ENCODE measurements around the gene FAM78B. TPM values are rescaled to one million over a fixed set of nuclear protein-coding genes. Genes with fewer than 3 reads are reported as not detected.

Gene FAM78B, protein sequence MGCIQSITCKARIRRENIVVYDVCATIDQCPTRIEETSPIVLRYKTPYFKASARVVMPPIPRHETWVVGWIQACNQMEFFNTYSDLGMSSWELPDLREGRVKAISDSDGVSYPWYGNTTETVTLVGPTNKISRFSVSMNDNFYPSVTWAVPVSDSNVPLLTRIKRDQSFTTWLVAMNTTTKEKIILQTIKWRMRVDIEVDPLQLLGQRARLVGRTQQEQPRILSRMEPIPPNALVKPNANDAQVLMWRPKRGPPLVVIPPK
- 0.13 and 0.23 TPM in 2 replicates for total RNA-seq (2014; rRNA removed)
- 0.16 TPM for polyA plus RNA-seq (2012)

DNA sequence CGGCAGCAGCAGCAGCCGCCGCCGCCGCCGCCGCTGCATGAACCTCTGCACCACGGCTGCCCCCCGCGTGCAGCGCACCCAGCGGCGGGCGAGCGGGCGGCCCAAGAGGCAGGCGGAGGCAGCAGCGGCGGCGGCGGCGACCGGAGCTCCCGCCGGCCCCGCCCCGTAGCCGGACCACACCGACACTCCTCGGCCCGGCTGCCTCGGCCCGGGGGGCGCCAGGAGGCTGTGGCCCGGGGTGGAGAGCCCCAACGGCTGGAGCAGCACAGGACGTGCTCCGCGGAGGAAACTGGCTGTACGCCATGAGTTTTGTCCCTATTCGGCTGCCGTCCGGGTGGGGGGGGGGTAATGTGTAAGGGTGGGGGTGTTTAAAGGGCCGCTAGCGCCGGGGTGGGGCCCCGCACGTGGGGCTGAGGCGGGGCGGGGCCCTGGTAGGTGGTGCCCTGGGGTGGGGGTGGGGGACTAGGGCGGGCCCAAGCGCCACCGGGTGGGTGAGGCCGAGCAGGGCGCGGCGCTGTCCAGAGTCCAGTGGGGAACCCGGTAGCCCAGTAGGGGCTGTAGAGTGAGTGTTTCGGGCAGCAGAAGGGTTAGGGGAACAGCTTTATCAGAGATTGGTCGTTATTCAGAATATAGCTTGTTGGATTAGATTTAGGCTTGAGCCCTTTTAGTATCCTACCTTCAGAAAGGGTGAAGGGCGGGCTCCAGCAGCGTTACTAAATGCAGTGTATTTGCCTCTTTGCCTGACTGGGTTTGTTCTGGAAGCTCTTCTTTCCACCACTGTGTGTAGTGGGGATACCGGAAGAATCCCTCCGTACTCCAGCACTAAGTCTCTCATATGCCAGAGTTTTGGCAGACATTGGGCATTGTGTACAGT, at the start of gene FAM78B:
TSS of gene FAM78B (minus strand) at position 304 of the 874 bp plus-strand sequence. CDS start 753 bp downstream, outside the sequence.
- DNase-seq (ENCODE audit: low read depth): peak; percentile 33

DNA sequence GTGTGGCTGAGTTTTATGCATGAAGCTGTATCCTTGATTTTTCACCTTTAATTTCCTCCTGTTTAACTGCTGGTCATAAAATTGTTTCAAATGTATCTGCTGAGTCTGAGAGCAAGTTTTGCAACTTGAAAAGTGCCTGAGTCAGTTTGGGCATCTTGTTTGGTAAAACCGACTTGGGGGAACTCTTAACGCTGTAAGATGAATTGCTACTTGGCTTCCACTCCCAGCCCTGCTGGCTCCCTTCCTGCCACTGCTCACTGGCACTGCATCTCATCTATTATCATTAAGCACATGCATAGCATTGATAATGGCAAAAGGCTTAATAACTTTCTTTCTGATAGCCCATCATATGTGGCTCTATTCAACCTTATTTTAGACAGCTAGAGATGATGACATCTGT, 35.7 kb upstream of the FAM78B start:
- DNase-seq (ENCODE audit: low read depth): no peak

DNA sequence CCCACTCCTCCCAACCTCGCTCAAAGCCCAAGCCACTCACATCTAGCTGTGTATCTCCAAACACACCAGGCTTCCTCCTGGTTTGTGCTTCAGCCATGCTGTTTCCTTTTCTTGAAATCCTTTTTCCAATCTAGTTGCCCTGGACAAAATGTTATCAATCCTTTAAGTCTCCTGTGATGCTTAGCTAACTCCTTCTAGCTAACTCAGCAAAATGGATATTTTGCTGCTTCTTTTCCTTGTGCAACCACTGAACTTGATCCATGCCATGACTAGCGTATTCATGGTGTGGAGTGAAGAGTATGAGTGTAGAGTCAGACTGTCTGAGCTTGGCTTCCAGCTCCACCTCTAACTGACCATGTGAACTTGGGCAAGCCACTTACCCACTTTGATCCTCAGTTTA, 33.9 kb upstream of the FAM78B start:
- DNase-seq (ENCODE audit: low read depth): no peak

DNA sequence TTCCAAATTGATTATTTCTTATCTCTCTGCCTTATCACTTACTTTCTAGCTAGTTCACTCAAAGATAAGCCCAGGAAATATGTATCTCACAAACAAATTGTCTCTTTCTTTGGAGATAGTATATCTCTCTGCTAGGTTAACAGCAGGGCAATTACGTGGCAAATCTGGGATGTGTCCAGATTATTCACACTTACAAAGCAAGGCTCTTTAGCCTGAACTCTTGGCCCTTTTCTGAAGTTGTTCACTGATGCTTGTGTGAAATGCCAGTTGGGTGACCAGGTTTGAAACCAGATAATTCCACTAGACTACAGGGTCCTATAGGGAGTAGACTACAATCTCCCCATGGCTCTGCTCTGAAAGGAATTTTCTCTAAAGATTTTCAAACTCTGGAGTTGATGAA, 30.8 kb upstream of the FAM78B start:
- DNase-seq (ENCODE audit: low read depth): no peak

DNA sequence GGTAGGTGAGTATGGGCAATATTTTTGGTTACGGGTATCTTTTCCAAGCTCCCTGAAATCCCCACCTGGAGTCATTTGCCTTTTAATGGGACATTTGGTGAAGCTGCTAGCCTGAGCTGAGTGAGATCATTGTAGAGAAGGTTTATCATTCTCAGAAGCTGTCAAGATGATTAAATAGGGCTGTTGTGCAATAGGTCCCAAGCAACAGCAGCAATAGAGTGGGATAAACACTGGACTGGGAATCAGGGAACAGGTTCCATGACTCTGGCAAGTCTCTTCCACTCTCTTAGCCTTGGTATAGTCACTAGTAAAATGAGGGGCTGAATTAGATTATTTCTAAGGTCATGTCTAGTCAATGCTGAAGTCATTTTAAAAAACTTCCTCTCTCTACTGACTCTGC, 30.3 kb upstream of the FAM78B start:
- DNase-seq (ENCODE audit: low read depth): no peak

DNA sequence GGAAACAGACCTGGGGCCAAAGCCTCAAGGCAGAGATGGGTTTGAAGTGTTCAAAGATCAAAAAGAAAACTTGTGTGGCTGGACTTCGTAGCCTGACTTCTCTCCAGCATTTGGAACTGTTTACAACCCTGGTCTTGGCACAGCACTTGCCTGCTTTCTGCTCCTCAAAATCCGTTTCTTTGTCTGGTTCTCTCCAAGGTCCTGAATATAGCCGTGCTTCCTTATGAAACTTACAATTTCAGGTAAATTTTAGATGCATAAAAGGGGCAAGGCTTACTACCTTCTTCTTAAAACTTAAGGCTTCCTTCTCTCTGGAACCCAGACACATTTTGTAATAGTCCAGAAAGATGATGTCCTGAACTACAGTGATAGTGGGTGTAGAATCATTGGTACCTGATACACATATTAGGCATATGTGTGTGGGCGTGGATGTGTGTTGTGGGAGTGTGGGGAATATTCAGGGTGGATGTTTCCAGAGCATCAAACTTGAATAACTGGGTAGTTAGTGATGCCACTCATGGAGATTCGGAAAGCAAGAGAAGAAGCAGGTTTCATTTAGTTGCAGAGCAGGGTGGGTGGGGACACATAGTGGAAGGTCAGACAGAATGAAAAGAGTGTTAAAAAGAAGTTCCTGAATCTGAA, 26.4 kb upstream of the FAM78B start:
- no peak for DNase-seq (ENCODE audit: low read depth)

DNA sequence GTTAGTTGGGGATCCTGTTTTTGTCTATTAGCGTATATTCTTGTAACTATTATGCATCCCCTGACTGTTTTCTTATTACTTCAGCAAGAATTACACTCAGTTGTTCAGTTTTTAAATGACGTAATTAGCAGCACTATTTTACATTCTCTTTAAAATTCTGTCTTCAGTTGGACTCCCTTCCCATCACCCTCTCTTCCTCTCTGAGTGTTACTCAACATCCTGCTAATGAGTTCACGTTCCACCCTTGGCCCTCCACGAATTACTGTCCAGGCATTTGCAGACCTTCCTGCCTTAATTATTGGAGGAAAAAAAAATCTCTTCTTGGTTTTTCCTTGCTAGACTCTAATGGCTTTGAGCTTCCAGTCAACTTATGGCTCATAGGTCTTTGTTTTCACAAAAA, 23.6 kb upstream of the FAM78B start:
- no peak for DNase-seq (ENCODE audit: low read depth)

DNA sequence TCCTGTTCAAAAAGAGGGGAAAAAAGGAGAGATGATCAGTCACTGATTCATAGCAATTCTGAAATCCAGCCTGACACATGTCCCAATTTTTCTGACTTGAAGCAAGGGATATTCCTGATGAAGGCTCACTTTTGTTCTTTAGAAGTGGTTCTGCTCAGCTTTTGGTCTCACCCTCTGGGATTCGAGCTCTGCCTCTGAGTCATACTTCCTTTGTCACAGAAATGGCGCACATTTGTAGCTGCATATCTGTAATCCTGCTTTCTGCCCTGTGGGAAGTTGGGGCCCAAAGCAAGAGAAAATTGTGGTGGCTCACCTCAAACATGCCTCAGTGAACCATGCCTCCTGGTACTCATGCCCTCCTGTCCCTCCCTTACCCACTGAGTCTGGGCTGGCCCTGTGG, 22.3 kb upstream of the FAM78B start:
- DNase-seq (ENCODE audit: low read depth): no peak

DNA sequence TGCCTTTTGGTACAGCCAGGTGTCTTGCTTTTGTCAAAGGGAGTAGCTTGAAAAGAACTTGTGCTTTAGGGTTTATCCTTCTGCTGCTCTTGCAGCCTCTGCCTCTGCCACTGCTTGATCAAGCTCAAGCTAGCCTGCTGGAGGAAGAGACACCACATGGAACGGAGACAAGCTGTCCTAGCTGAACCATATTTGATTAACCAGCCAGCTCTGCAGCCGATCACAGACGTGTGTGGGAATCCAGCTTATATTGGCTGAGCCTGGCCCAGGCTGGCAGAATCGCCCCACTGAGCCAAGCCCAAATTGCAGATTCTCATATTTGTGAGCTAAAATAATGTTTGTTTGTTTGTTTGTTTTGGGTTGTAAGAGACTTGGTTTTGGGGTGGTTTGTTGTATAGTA, 18.7 kb upstream of the FAM78B start:
- DNase-seq (ENCODE audit: low read depth): no peak

DNA sequence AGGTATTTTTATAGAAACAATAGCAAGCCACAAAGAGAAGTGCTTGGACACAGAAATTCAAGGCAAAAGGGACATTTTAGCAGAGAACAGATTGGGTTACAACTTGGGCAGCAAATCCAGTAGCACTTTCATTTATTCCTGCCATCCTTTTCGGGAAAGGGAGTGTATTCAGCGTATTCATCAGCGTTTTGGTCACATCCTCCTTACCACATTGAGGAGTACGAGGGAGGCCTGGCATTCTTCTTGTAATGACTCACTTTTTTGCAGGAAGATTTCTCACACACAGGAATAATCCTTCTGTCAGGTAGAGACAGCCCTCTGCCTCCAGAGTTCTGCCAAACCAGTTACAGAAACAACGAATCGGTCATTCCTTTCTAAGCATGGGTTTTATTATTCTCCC, 18.1 kb upstream of the FAM78B start:
- no peak for DNase-seq (ENCODE audit: low read depth)

DNA sequence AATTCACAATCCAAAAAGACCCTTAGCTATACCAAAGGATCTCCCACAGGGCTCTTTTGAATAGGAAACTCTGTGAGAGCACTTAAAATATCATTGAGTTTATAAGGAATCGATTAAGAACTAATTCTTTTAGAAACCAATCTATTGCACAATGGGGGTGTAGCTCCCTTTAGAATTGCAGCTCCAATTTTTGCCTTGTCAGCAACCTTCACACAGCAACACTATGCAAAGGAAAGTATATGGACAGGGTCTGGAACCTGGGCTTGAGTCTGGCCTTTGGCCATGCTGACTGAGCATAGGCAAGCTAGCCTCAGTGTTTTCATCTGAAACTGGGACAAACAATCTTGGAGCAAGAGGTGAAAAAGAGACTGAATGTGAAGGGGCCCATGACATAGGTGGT, 17.2 kb upstream of the FAM78B start:
- DNase-seq (ENCODE audit: low read depth): no peak

DNA sequence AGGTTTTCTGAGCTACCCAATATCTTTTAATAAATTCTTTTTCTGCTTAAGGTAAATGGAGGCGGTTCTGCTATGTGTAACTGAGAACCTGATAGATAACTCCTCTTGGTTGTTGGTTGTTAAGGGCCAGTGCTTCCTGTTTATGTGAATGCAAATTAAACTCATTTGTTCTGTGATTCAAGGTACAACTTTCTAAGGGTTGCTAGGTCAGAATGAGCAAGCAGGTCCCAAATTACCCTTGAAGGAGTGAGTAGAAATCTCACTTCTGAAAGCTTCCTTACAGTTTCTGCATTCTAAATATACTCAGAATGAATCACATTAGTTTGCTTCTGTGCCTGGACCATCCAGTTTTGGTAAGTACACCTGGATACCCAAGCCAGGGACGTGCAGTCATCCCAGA, 15.5 kb upstream of the FAM78B start:
- no peak for DNase-seq (ENCODE audit: low read depth)

DNA sequence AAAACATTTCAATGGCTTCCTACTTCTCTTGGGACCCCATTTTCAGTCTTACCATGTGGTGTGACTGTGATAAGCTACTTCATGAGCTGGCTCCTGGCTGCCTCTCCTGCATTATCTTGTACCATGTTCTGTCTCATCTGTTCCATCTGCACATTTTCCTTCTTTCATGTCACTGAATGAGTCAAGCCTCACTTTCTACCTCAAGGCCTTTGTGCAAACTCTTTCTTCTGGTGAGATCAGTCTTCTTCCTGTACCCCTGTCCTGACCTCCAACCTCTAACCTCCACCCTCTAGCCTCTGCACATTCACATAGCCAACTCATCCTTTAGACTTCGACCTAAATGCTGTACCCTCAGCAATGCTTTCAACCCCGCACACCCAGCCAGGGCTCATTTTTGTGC, 9.6 kb upstream of the FAM78B start:
- DNase-seq (ENCODE audit: low read depth): no peak

DNA sequence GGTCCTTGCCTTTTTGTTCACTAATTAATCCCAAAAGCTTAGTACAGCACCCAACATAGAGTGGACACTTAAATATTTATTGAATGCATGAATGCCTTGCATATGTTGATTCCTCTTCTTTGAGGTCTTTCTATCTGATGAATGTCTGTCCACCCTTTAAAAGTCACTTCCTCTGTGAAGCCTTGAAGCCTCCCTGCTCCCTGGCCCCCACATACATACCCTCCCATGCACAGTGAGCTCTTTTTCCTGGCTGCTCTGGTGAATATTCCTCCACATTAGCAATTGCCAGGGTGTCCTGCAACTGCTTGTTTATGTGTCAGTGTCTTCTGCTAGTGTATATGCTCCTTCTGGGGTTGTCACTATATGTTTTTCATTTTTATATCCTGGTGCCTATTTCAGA, 8.2 kb upstream of the FAM78B start:
- no peak for DNase-seq (ENCODE audit: low read depth)

DNA sequence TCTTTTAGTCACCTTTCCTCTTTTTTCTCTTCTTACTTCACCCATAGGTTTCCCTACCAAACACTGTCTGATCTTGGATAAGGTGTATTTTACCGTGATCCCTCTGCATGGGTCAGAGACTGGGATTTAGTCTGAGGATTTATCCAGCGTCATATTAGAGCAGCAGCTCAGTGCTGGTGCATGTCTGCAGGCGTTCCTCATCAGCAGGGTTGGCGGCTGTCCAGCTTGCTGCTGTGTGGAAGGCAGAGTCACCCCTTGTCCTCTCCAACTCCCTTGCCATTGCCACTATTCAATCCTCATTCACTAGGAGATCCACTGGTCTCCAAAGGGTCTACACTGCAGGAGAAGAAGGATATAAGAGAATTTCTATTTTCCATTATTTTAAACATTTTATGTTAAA, 7.3 kb upstream of the FAM78B start:
- DNase-seq (ENCODE audit: low read depth): no peak

DNA sequence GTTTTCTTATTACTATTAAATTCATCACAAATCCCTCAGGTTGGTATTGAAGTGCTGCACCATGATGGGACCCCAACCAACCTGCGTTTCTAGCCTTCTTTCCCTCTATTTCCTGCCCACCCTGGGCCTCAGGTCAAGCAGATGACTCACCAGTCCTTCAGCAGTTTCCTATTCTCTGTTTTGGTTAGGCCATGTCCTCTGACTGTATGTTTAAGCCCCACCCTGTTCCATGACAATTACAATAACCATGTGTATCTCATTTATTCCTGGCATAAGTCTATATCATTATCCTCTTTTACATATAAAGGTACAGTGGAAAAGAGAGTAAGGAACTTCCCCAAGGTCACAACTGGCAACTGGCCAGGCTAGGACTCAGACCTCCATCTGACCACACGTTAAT, 5.3 kb upstream of the FAM78B start:
- no peak for DNase-seq (ENCODE audit: low read depth)

DNA sequence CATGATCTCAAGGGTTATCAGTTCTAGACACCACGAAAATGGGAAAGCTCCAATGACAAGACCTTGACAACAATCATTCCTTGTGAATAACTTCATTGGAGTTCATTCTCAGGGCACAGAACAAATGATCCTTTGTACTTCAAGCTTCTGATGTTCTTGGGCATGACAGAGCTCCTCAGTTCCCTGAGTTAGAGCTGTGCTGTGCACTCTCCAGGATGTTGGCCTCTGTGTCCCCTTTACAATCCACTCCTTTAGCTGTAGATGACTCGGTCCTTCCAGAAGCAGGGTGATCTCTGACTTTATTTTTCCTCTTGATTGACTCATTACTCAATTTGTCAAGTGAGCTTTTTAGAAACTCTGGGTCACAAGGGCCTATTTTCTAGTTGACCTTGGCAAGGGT, 3.9 kb upstream of the FAM78B start:
- DNase-seq (ENCODE audit: low read depth): no peak

DNA sequence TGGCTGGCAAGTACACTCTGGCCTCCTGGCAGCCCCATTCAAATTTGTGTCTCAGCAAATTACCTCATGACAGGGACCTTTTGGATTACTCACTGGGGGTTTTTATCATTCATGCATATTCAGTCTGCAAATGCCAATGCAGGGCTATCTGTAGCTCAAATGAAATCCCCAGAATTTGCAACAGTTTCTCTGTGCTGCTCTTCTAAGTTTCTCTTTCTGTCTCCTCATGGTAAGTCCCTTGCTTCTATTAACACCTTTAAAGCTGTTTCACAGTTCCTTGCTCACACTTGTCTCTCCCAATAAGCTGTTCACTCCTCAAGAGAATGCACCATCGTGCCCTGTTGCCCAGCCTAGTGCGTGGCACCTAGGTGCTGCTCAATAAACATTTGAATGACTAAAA, 3.3 kb upstream of the FAM78B start:
- DNase-seq (ENCODE audit: low read depth): no peak

DNA sequence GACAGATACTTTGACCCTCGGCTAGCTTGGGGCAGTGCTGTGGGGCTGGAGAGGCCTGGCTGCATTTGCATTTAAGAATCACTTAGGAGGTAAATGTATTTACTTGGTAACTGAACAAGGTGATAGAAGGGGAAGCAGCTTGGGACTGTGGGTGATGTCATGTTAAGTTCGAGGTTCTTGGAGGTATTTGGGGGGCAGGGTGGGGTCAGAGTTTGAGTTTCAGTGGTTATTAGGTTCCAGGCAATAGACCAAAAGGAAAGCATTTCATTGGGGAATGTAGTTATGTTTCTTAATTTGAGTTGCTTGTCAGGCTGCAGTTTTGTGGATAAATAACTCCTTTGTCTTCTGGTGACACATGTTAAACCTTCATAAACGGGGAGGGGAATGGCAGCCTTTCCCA, 2.4 kb upstream of the FAM78B start:
- DNase-seq (ENCODE audit: low read depth): no peak

DNA sequence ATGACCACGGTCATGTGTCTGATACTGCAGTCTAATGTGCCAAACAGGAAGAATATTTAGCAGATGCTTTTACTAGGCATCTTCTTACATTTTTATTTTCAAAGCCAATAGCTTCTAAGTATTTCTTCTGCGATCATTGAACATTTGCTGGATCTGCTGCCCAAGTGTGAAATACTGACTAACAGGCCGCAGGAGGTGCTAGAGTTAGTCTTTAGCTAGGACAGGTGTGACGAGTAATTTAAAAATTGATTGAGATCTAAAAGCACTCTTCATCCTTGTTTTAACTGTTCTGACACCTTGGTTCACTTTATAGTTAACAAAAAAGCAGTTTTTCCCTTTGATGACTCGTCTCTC, 748 bp upstream of the FAM78B start:
- DNase-seq (ENCODE audit: low read depth): no peak

DNA sequence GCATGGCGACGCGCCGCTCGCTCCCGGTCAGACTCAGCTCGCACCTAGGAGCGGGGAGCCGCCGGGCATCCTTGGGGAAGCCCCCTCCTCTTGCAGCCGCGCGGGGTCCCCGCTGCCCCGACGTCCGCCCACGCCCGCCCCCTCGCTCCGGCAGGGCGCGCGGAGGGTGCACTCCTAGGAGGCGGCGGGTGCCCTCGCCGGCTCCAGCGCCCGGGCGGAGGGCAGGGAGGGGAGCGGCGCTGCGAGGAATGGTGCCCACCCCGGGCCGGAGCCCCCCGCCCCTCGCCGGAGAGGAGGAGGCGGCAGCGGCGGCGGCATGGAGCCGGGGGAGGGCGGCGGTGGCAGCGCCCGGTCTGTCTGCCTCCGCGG, 488 bp downstream of the FAM78B start:
- no peak for DNase-seq (ENCODE audit: low read depth)

DNA sequence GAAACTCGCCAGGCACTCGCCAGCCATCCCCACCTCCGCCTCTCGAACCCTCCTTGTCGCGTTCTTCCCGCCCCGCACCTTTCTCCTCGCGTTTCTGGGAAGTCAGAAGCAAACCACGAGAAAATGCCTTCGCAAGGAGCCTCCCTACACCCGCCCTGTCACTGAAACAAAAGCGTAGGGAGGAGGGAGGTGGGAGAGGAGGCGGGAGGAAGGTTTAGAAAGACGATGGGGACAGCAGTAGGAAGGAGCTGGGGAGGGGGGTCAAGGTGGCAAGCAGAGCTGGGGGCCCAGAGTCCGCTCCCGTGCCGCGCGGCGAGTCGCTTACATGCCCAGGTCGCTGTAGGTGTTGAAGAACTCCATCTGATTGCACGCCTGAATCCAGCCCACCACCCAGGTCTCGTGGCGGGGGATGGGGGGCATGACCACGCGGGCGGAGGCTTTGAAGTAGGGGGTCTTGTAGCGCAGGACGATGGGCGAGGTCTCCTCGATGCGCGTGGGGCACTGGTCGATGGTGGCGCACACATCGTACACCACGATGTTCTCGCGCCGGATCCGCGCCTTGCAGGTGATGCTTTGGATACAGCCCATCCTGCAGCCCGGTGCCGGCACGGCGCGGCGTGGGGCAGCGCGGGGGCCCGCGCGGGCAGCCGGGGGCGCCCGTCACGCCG, 1.0 kb downstream of the FAM78B start:
- DNase-seq (ENCODE audit: low read depth): no peak
